ES-I3 (cell line): ENCODE results near the gene PML.
"Not testable (repeated sequence)": the region's sequence is repeated elsewhere in the genome, so short reads cannot be mapped to it uniquely, and the experiment has no call there.

ENCODE experiments used
- H3K36me3 ChIP-seq: 2 replicates; pipeline ENCODE4 v1.6.1; 2013; ENCODE audit warnings: mild to moderate bottlenecking, low read length, control low read depth, moderate library complexity; ENCODE audit not compliant: insufficient read depth
- H3K4me1 ChIP-seq: 2 replicates; pipeline ENCODE4 v1.6.1; 2013; ENCODE audit warnings: mild to moderate bottlenecking, control low read depth, low read length; ENCODE audit not compliant: insufficient read depth
- H3K9ac ChIP-seq: 2 replicates; pipeline ENCODE4 v1.6.1; 2013; ENCODE audit warnings: low read depth, mild to moderate bottlenecking, low read length, moderate library complexity
- H3K9me3 ChIP-seq: 2 replicates; pipeline ENCODE4 v1.6.1; 2013; ENCODE audit warnings: mild to moderate bottlenecking, low read length, moderate library complexity; ENCODE audit not compliant: control insufficient read depth, insufficient read depth

The PML gene

DNA sequence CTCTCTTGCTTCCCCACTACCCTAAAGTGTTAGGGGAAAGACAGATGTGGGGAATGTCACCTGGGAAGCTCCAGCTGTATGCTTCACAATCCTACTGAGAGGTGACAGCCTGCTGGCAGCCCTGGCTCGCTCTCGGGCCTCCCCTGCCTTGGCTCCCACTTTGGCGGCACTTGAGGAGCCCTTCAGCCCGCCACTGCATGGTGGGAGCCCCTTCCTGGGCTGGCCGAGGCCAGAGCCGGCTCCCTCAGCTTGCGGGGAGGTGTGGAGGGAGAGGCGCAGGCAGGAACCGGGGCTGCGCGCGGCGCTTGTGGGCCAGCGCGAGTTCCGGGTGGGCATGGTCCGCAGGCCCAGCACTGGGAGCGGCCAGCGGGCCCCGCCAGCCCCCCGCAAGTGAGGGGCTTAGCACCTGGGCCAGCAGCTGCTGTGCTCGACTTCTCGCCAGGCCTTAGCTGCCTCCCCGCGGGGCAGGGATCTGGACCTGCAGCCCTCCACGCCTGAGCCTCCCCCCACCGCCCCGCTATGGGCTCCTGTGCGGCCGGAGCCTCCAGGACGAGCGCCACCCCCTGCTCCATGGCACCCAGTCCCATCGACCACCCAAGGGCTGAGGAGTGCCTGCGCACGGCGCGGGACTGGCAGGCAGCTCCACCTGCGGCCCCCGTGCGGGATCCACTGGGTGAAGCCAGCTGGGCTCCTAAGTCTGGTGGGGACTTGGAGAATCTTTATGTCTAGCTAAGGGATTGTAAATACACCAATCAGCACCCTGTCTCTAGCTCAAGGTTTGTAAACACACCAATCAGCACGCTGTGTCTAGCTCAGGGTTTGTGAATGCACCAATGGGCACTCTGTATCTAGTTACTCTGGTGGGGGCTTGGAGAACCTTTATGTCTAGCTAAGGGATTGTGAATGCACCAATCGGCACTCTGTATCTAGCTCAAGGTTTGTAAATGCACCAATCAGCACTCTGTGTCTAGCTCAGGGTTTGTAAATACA lies 58.0 kb downstream of the PML start:
- H3K9ac ChIP-seq, H3K9me3 ChIP-seq, H3K36me3 ChIP-seq: not testable (repeated sequence)
- peaks cover 11% of the 10 kb centered on the region for H3K4me1 ChIP-seq

DNA sequence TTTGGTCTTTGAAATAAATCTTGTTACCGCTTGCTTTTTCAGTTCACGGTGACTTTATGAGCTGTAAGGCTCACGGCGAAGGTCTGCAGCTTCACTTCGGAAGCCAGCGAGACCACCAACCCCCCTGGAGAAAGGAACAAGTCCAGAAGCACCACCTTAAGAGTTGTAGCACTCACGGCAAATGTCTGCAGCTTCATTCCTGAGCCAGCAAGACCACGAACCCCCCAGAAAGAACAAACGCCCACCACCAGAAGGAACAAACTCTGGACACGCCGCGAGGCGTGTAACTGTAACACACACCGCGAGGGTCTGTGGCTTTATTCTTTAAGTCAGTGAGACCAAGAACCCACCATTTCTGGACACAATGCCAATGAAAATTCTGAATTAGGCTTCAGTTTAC lies 59.0 kb downstream of the PML start:
- Histone ChIP-seq H3K4me1 (peaks cover 7% of the 10 kb centered on the region), H3K36me3 (no peaks in the 10 kb centered on the region), H3K9me3 (no peaks in the 10 kb centered on the region), H3K9ac (no peak overlapping the region)

DNA sequence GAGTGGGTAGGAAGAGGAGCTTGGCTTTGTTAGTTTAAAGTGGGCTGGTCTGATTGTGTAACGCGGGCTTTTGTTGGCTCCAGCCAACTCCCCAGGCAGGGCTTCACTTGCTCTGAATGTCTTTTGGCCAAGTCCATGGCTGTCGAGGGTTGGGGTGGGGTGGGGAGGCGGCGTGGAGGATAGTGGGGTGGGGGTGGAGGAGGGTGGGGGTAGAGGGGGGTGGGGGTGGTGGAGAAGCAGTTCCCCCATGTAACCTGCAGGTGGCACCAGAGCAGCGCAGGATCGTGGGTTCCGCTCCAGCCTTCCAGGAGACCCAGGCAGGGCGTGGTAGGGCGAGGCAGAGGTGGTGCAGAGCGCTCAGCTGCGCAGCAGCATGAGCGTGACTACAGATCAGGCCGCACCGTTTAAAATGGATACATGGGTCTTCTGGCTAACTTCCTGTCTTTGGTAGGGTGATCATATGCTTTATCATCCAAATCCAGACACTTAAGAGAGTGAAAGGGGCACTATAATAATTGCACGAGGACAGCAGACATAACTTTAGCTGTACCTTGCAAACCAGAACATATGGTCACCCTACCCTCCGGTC lies 59.5 kb downstream of the PML start:
- Histone ChIP-seq H3K4me1 (peaks cover 7% of the 10 kb centered on the region), H3K36me3 (no peaks in the 10 kb centered on the region), H3K9ac (no peak overlapping the region; the same call in 1 of the 2 replicates), H3K9me3 (no peaks in the 10 kb centered on the region)

DNA sequence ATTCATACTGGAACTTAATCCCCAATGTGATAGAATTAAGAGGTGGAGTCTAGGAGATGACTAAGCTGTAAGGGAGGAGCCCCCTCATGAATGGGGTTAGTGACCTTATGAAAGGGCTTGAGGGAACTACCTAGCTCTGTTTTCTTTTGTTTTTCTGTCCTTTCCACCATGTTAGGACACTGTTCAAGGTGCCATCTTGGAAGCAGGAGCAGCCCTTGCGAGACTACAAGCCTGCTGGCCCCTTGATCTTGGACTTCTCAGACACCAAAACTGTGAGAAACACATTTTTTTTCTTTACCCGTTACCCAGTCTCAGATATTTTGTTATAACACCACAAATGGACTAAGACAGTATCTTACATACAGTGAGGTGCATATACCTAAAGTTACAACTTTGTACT lies 61.3 kb downstream of the PML start:
- no peaks in the 10 kb centered on the region for H3K9me3 ChIP-seq
- H3K4me1 ChIP-seq, result peaks cover 6% of the 10 kb centered on the region
- H3K9ac ChIP-seq, result no peak overlapping the region
- no peaks in the 10 kb centered on the region for H3K36me3 ChIP-seq

DNA sequence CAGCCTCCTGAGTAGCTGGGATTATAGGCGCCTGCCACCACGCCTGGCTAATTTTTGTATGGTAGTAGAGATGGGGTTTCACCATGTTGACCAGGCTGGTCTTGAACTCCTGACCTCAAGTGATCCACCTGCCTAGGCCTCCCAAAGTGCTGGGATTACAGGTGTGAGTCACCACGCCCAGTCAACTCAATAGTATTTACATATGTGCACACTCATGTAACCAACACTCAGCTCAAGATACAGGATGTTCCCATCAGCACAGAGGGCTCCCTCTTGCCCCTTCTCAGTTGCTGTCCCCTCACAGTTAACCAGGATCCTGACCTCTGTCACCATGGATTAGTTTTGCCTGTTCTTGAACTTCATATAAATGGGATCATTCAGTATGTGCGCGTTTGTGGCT lies 61.8 kb downstream of the PML start:
- not testable (repeated sequence) for H3K4me1 ChIP-seq, H3K36me3 ChIP-seq, H3K9ac ChIP-seq, H3K9me3 ChIP-seq

DNA sequence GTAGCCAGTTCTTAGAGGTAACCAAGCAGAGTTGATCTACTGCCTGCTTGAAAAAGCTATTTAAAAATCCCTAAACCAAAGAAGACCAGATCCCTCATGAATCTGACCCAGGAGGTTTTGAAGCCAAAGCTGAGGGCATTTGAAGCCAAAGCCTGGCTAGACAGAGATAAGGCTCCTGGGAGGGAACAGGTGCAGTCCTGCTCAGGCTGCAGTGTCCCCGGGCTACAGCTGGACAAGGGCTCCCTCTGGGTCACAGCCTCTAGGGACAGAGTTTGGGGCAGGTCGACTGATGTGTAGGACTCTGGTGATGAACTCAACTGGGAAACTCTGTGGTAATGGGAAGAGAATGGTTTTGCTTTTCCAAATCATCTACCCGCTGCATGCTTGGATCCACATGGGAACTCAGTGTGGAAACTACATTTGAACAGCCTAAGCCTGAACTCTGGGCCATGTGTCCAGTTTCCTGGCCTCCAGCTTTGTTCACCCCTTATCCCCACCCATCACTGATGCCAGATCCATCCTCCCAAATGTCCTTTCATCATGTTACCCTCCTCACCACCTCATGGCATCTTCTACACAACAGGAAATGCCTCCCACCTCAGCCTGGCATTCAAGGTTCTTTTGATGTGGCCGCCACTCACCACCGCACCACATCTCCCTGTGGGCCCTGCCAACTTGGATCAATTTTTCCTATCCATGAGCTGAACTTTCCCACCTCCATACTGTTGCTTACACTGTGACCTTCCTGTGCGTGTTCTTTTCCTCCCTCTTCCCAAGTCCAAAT lies 64.7 kb downstream of the PML start:
- H3K9me3 ChIP-seq, H3K9ac ChIP-seq, H3K36me3 ChIP-seq, H3K4me1 ChIP-seq: not testable (repeated sequence)

DNA sequence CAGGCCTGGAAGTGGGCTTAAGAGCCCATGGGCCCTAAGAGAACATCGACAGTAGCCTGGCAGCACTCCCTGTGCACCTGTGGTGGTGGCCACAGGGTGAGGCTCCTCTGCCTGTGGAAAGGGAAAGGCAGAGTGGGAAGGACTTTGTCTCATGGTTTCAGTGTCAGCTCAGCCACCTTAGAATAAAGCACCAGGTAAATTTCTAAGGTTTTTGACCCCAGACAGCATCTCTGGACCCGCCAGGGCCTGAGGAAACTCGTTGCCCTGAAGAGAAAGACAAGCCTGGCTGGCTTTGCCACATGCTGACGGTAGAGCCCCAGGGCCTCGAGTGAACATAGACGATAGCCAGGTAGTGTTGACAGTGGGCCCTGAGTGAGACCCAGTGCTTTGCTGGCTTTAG lies 65.7 kb downstream of the PML start:
- no peaks in the 10 kb centered on the region for H3K36me3 ChIP-seq
- no peaks in the 10 kb centered on the region for H3K9me3 ChIP-seq
- no peaks in the 10 kb centered on the region for H3K4me1 ChIP-seq
- H3K9ac ChIP-seq, result no peak overlapping the region

DNA sequence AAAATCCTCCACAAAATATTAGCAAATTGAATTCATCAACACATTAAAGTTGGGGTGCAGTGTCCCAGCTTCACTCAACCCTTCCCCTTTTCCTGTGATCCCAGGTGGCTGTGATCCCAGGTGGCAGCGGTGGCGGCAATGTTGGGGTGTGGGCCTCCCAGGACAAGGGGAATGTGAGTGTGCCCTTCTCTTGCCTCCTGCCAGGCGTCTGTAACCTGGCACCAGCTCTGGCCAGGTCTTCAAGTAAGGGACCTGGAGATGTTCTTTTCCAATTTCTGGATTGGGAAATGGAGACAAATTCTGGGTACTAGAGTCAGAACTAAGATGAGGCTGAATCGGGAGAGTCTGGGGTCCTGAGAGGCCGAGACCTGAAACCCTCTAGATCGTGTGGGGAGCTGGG lies 67.7 kb downstream of the PML start:
- no peaks in the 10 kb centered on the region for H3K9me3 ChIP-seq
- H3K36me3 ChIP-seq, result no peaks in the 10 kb centered on the region
- no peak overlapping the region for H3K9ac ChIP-seq

DNA sequence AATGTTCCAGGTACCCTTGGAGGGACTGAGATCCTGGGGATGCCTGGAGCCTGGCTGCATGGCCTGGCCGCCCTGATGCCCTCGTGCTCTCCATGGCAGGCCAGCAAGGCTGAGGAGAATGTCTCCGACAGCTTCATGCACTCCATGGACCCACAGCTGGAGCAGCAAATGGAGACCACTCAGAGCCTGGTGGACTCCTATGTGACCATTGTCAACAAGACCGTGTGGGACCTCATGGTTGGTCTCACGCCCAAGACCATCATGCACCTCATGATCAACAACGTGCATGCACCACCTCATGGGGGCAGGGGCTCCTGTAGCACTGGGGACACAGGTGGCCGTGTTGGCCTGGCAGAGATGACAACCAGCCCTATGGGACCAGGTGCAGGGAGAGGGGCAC lies 68.2 kb downstream of the PML start:
- H3K9ac ChIP-seq, result no peak overlapping the region
- H3K4me1 ChIP-seq, result no peaks in the 10 kb centered on the region
- no peaks in the 10 kb centered on the region for H3K9me3 ChIP-seq
- no peaks in the 10 kb centered on the region for H3K36me3 ChIP-seq

More for the DNA sequence above, 67.7 kb downstream of the PML start:
- H3K4me1 ChIP-seq, result no peaks in the 10 kb centered on the region

DNA sequence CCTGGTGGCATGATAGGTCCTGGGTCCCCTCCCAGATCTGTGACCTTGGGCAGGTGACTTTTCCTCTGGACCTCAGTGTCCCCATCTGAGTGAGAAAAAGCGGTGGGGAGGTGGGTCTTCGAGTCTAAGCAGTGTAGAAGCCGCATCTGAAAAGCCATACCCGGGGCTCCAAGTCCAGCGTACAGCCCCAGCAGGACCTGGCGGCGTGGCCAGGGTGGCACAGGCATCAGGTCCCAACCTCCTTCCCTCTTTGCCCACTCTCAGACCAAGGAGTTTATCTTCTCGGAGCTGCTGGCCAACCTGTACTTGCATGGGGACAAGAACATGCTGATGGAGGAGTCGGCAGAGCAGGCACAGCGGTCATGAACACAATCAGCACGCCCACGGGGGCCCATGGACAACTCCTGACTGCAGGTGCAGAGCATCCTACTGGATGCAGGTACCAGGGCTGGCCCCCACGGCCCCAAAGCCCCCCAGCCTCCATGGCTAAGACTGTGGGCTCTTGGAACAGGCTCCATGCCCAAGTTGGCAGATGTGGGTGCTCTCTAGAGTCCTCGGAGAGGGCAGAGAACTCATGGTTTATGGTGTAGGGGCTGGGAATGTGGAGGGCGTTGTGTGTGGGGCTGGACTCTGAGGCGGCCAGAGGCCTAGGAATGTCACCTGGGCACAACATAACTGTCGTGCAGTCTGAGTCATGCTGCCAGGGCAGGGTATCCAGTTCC lies 69.1 kb downstream of the PML start:
- H3K9ac ChIP-seq, H3K4me1 ChIP-seq, H3K36me3 ChIP-seq, H3K9me3 ChIP-seq: not testable (repeated sequence)

DNA sequence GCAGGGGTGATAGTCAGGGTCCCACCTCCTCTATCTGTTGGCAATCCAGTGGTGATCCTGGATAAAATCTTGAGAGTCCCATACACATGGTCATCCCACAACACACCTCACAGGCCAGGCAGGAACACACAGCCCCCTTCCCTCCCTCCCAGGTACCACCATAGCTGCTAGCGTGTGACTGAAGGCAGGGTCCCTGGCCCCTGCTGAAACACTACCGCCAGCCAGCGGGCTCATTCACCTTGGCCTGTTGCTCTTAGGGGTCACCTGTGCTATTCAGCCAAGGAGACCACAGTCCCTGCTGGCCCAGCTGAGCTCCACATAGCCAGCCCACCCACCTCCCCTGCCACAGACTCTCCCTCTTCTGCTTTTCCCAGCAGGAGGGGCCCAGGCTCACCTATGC lies 69.7 kb downstream of the PML start:
- H3K9ac ChIP-seq, H3K4me1 ChIP-seq, H3K36me3 ChIP-seq, H3K9me3 ChIP-seq: not testable (repeated sequence)

DNA sequence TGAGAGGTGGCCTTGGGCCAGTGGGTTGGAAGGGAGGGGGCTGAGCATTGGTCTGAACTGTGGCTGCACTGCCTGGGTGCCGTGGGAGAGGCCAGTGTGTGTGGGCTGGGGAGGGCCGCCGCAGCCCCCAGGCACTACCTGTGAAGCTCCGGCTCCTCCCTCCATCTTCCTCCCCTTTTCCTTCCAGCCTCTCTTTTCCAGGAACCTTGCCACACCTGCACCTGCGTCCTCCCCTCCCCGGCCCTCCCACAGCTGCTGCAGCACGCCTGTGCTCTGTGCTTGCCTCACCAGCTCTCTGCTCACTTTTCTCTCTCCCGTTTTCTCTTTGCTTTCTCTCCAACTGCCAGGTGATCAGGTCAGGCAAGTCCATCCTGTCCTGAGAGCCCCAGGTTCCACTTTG lies 70.3 kb downstream of the PML start:
- not testable (repeated sequence) for H3K36me3 ChIP-seq

DNA sequence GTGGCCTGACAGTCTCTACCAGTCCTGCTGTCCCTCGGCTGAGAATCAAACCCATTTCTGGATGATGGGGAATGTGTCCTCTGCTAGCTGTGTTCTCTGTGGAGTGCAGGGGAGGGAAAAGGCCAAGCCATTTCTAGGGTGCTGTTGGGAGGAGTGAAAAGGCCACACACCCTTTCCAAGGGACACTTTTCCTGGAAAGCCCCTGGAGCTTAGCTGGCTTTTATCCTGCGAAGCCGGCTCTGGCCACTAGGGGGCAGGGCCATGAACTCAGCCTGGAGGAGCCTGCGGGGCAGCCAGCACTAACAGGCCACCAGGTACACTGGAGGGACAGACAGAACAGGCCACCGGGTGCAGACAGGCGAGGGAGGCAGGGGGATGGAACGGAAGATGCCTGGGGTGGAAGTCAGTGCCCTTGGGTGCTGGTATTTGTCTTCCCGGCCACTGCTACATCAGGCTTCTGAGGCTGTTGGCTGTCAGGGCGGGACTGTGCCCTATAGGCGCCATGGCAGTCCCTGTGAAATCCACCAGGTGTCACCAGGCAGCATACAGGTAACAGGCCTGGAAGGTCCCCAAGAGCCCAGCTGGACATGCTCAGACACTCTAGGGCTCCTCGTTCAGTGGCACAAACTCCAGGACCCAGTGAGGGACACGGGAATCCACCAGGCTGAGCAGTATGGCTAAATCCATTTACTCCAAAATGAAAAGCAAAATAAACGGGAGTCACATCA lies 71.3 kb downstream of the PML start:
- not testable (repeated sequence) for H3K9me3 ChIP-seq, H3K4me1 ChIP-seq, H3K36me3 ChIP-seq, H3K9ac ChIP-seq

More for the DNA sequence above, 70.3 kb downstream of the PML start:
- H3K4me1 ChIP-seq, H3K9me3 ChIP-seq, H3K9ac ChIP-seq: not testable (repeated sequence)

DNA sequence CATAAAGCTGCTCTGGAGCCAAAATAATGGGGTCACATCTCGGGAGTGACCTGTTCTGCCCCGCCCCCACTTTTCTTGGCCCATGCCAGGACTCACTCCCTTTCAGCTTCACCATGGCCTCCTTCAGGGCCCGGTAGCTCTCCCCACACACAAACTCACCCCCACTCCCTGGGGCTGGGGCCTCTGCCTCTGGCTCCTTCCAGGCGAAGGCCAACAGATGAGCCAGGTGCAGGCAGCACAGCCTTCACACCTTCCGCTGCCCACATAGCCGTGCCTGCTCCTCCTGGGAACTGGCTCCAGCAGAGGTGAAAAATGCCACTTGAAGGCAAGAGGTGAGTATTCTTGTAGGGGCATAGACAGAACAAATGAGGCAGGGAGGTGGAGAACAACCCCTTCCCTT lies 77.1 kb downstream of the PML start:
- H3K4me1 ChIP-seq, H3K36me3 ChIP-seq, H3K9me3 ChIP-seq, H3K9ac ChIP-seq: not testable (repeated sequence)
